GM10248 (cell line): ENCODE measurements around the gene GPC6.
"Not testable (repeated sequence)": the region's sequence is repeated elsewhere in the genome, so short reads cannot be mapped to it uniquely, and the experiment has no call there.

Experiments used
- CTCF ChIA-PET: fragments of 300-600 bp; sonication (Branson Sonifier 250); formaldehyde crosslinking; extraction: SDS; loops from one replicate; lab custom pipeline; 2021; ENCODE audit warnings: antibody characterized with exemption; lab: Yijun Ruan, JAX
- POLR2A ChIA-PET: fragments of 350-650 bp; sonication (Branson Sonifier 250); formaldehyde crosslinking; extraction: SDS; loops from one replicate; lab custom pipeline; 2020; ENCODE audit warnings: antibody characterized with exemption; lab: Yijun Ruan, JAX
- DNase-seq: peaks from one replicate; pipeline ENCODE4 v3.0.0; 2012; ENCODE audit errors: extremely low spot score
- CTCF ChIP-seq: IDR thresholded peaks from 2 replicates; pipeline ENCODE4 v1.5.1; 2012; ENCODE audit warnings: mild to moderate bottlenecking, low read depth; ENCODE audit errors: extremely low read depth, missing control alignments, control extremely low read depth

GPC6 gene

GRCh38 chr13:93199856-93200255, 26.8 kb upstream of the GPC6 start:
- CTCF ChIA-PET, result no interaction called here
- DNase-seq, result no peak
- POLR2A ChIA-PET, result no interaction called here
- TF ChIP-seq CTCF, result no peak

- TF ChIP-seq CTCF, result no peak
- ChIA-PET CTCF (no interaction called here), POLR2A (no interaction called here)
- DNase-seq, result no peak
Measured at GRCh38 chr13:93200626-93201025, 26.0 kb upstream of the GPC6 start.

GRCh38 chr13:93201992-93202558, 24.5 kb upstream of the GPC6 start:
- DNase-seq, result no peak
- CTCF ChIA-PET, result no interaction called here
- TF ChIP-seq CTCF, result no peak
- POLR2A ChIA-PET, result no interaction called here

- CTCF ChIA-PET, result interaction anchor here (0.7 kb wide), 1 partner anchor 58 kb away, joined by 3 read pairs; no protein-coding TSS in a partner anchor
- DNase-seq, POLR2A ChIA-PET: not testable (repeated sequence)
Measured at GRCh38 chr13:93206778-93207392, 19.7 kb upstream of the GPC6 start.

GRCh38 chr13:93216122-93216521, 10.5 kb upstream of the GPC6 start:
- no peak for DNase-seq
- ChIA-PET CTCF (no interaction called here), POLR2A (no interaction called here)
- TF ChIP-seq CTCF, result no peak

- POLR2A ChIA-PET, result no interaction called here
- DNase-seq, result no peak
Measured at GRCh38 chr13:93217721-93218261, 8.8 kb upstream of the GPC6 start.

More at GRCh38 chr13:93217721-93218261, 8.8 kb upstream of the GPC6 start:
- CTCF ChIA-PET, result interaction anchor here (1.0 kb wide), 1 partner anchor 388 kb away, joined by 3 read pairs; no protein-coding TSS in a partner anchor
- no peak for TF ChIP-seq CTCF
